Neural crest cell (in vitro differentiated cells): ENCODE measurements around the gene BPIFA1. TPM values are rescaled to one million over a fixed set of nuclear protein-coding genes. Genes with fewer than 3 reads are reported as not detected.

ENCODE experiments used
- DNase-seq: peaks from one replicate; pipeline ENCODE4 v3.0.0; 2021; ENCODE audit warnings: low read depth, mixed read lengths, low spot score
- H3K27ac Mint-ChIP-seq: one replicate; pipeline ENCODE4 v1.8.0; 2021; ENCODE audit warnings: mild to moderate bottlenecking, mixed read lengths; ENCODE audit not compliant: unreplicated experiment
- H3K27me3 Mint-ChIP-seq: 2 replicates; pipeline ENCODE4 v1.8.0; 2021; ENCODE audit warnings: low read depth, mild to moderate bottlenecking, mixed read lengths
- H3K36me3 Mint-ChIP-seq: 2 replicates; pipeline ENCODE4 v1.8.0; 2021; ENCODE audit warnings: low read depth, mild to moderate bottlenecking, mixed read lengths
- H3K4me1 Mint-ChIP-seq: 2 replicates; pipeline ENCODE4 v1.8.0; 2021; ENCODE audit warnings: mixed read lengths
- H3K4me3 Mint-ChIP-seq: one replicate; pipeline ENCODE4 v1.8.0; 2021; ENCODE audit warnings: mild to moderate bottlenecking, mixed read lengths
- H3K9me3 Mint-ChIP-seq: 2 replicates; pipeline ENCODE4 v1.8.0; 2021; ENCODE audit warnings: mixed read lengths
- CTCF ChIP-seq: fragments of 200-600 bp; sonication (generic); conservative IDR thresholded peaks from 2 replicates; pipeline ENCODE4 v1.5.0; 2021; ENCODE audit warnings: antibody characterized with exemption, mild to moderate bottlenecking
- total RNA-seq: library from RNA; stranded (reverse); gene quantifications from 2 replicates; pipeline ENCODE4 v1.2.1, GENCODE V29; 2021

Gene BPIFA1
- total RNA-seq, 1 donor from 2014 or later, result not detected

GRCh38 chr20:33281550-33282146 lies 45.9 kb downstream of the BPIFA1 start:
- no peaks in the 10 kb centered on the region for H3K9me3 Mint-ChIP-seq

DNA sequence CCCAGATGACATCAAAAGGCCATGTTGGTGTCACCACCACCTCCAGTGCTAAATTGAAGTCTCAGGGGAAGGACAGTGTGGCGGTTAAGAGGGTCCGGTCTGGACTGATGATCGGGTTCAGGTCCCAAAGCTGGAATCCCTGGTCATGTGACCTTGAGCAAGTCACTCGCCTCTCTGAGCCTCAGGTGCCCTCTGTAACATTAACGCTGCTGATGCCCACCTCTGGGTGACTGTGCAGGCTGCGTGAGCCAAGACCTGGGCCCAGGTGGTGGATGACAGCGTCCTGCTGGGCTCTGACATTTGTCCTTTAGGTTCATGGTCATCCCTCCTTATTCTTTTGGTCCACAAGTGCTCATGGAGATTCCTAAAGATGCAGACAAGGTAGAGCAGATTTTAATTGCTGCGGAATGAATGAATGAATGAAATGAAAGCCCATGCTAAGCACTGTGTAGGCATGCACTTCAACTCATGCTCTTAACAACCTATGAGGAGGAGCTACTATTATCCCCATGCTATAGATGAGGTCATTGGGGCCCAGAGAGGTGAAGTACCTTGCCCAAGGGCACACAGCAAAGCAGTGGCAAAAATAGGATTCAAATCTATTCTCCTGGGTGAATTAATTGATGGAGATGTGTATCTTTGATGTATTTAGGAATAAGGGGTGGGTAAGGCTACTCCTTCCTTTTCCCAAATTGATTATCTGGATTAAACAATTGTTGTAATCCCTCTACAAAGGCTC lies 46.6 kb downstream of the BPIFA1 start:
- H3K4me3 Mint-ChIP-seq, result no peak overlapping the region
- no peak for TF ChIP-seq CTCF
- H3K27me3 Mint-ChIP-seq, result peaks cover 18% of the 10 kb centered on the region
- H3K4me1 Mint-ChIP-seq, result peaks cover 8% of the 10 kb centered on the region
- no peak overlapping the region for H3K27ac Mint-ChIP-seq
- no peak for DNase-seq
- H3K9me3 Mint-ChIP-seq, result no peaks in the 10 kb centered on the region
- H3K36me3 Mint-ChIP-seq, result no peaks in the 10 kb centered on the region

More at GRCh38 chr20:33281550-33282146, 45.9 kb downstream of the BPIFA1 start:
- Mint-ChIP-seq H3K4me3 (no peak overlapping the region), H3K4me1 (peaks cover 8% of the 10 kb centered on the region), H3K36me3 (no peaks in the 10 kb centered on the region), H3K27me3 (peaks cover 11% of the 10 kb centered on the region), H3K27ac (no peak overlapping the region)
- TF ChIP-seq CTCF, result no peak
- DNase-seq, result no peak

- no peaks in the 10 kb centered on the region for H3K36me3 Mint-ChIP-seq
- peak within 1 kb of the TSS; percentile 24 for H3K27ac Mint-ChIP-seq
- peaks cover 24% of the 10 kb centered on the region for H3K27me3 Mint-ChIP-seq
- DNase-seq, result no peak
- peaks cover 2% of the 10 kb centered on the region for H3K4me1 Mint-ChIP-seq
- H3K9me3 Mint-ChIP-seq, result no peaks in the 10 kb centered on the region
- no peak within 1 kb of the TSS for H3K4me3 Mint-ChIP-seq
- no peak for TF ChIP-seq CTCF
These were observed 47.3 kb downstream of the BPIFA1 start, which contains the start of gene BPIFB1 for GRCh38 chr20:33282991-33283555. Gene BPIFB1 (plus strand): TSS chr20:33283214. CDS start chr20:33286074, 2,860 bp downstream.

GRCh38 chr20:33284284-33284683 lies 48.5 kb downstream of the BPIFA1 start:
- Mint-ChIP-seq H3K4me3 (no peak overlapping the region), H3K4me1 (no peaks in the 10 kb centered on the region), H3K36me3 (no peaks in the 10 kb centered on the region), H3K27ac (no peak overlapping the region), H3K9me3 (no peaks in the 10 kb centered on the region), H3K27me3 (peaks cover 28% of the 10 kb centered on the region)
- no peak for DNase-seq
- no peak for TF ChIP-seq CTCF

GRCh38 chr20:33284937-33285336 lies 49.1 kb downstream of the BPIFA1 start:
- no peaks in the 10 kb centered on the region for H3K36me3 Mint-ChIP-seq
- DNase-seq, result no peak
- no peak overlapping the region for H3K4me3 Mint-ChIP-seq
- no peaks in the 10 kb centered on the region for H3K9me3 Mint-ChIP-seq
- H3K27ac Mint-ChIP-seq, result no peak overlapping the region
- TF ChIP-seq CTCF, result no peak
- H3K27me3 Mint-ChIP-seq, result peaks cover 32% of the 10 kb centered on the region
- no peaks in the 10 kb centered on the region for H3K4me1 Mint-ChIP-seq
